ENCODE results near the gene LLGL2.
"Not testable (repeated sequence)": the region's sequence is repeated elsewhere in the genome, so short reads cannot be mapped to it uniquely, and the experiment has no call there.

- TF ChIP-seq, protein P1, sequence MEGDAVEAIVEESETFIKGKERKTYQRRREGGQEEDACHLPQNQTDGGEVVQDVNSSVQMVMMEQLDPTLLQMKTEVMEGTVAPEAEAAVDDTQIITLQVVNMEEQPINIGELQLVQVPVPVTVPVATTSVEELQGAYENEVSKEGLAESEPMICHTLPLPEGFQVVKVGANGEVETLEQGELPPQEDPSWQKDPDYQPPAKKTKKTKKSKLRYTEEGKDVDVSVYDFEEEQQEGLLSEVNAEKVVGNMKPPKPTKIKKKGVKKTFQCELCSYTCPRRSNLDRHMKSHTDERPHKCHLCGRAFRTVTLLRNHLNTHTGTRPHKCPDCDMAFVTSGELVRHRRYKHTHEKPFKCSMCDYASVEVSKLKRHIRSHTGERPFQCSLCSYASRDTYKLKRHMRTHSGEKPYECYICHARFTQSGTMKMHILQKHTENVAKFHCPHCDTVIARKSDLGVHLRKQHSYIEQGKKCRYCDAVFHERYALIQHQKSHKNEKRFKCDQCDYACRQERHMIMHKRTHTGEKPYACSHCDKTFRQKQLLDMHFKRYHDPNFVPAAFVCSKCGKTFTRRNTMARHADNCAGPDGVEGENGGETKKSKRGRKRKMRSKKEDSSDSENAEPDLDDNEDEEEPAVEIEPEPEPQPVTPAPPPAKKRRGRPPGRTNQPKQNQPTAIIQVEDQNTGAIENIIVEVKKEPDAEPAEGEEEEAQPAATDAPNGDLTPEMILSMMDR (IDR thresholded peaks at IDR 0.05) = not testable (repeated sequence)
- TF ChIP-seq POLR2A (IDR thresholded peaks at IDR 0.05) = not testable (repeated sequence)
These were observed 48.0 kb upstream of the LLGL2 start for GRCh38 chr17:75477490-75477862.
